Measurements from ENCODE around the gene PISD.

DNA sequence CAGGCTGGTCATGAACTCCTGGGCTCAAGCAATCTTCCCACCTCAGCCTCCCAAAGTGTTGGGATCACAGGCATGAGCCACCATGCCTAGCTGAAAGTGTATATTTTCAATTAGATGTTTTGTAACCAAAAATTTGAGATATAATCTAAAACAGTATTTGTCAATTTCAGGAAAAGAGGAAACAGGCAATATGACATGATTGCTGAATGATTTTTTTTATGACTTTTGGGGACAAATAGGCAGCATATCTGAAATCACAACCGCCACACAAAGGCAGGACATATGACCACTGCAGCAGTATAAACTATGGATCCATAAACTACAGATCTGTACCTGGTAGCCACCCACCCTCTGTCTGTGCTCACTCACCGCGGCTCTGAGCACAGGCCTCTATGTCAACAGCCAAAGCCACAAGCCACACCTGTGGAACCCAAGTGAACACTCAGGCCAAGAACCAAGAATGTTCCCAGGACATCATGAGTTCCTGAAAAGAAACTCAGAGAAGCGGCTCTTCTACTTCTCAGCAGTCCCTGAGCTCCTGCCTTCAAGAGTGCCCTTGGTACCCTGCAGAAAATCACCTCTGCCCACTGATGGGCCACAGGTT is 22.5 kb downstream of the PISD start:
- TF ChIP-seq, protein P1, sequence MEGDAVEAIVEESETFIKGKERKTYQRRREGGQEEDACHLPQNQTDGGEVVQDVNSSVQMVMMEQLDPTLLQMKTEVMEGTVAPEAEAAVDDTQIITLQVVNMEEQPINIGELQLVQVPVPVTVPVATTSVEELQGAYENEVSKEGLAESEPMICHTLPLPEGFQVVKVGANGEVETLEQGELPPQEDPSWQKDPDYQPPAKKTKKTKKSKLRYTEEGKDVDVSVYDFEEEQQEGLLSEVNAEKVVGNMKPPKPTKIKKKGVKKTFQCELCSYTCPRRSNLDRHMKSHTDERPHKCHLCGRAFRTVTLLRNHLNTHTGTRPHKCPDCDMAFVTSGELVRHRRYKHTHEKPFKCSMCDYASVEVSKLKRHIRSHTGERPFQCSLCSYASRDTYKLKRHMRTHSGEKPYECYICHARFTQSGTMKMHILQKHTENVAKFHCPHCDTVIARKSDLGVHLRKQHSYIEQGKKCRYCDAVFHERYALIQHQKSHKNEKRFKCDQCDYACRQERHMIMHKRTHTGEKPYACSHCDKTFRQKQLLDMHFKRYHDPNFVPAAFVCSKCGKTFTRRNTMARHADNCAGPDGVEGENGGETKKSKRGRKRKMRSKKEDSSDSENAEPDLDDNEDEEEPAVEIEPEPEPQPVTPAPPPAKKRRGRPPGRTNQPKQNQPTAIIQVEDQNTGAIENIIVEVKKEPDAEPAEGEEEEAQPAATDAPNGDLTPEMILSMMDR (IDR thresholded peaks at IDR 0.05 in 8 of 11, conservative IDR thresholded peaks at IDR 0.05 in 3 of 11) = no peak
- TF ChIP-seq POLR2AphosphoS5 (IDR thresholded peaks at IDR 0.05) (no peak), POLR2A (IDR thresholded peaks at IDR 0.05) (no peak)
